PC-3 (cell line): ENCODE measurements around the gene ACTL10.

Experiments
- CTCF ChIP-seq: fragments of 300-600 bp; sonication (generic); conservative IDR thresholded peaks from 2 replicates; pipeline ENCODE4 v1.5.1; 2017; ENCODE audit warnings: antibody characterized with exemption, low read depth, mild to moderate bottlenecking, low read length
- EZH2 ChIP-seq: fragments of 300-600 bp; sonication (generic); IDR thresholded peaks from one replicate; pipeline ENCODE4 v1.6.1; 2017; ENCODE audit warnings: antibody characterized with exemption, mild to moderate bottlenecking, low read length; ENCODE audit not compliant: unreplicated experiment
- EZH2phosphoT487 ChIP-seq: fragments of 300-600 bp; sonication (generic); IDR thresholded peaks from 2 replicates; pipeline ENCODE4 v1.6.1; 2018; ENCODE audit warnings: mild to moderate bottlenecking, antibody characterized with exemption, low read length, borderline replicate concordance

- no peak for TF ChIP-seq CTCF
- no peak for TF ChIP-seq EZH2
- no peak for TF ChIP-seq EZH2phosphoT487
Measured at GRCh38 chr20:33669224-33669623, 2.5 kb downstream of the ACTL10 start.
